Measurements from ENCODE around the gene DENND6A.

- no peak for TF ChIP-seq CTCF (IDR thresholded peaks at IDR 0.05; ENCODE audit: insufficient read depth, low read length, poor library complexity, severe bottlenecking)
- TF ChIP-seq EZH2phosphoT487 (conservative IDR thresholded peaks at IDR 0.05; ENCODE audit: low read length), result no peak
These were observed 98.7 kb downstream of the DENND6A start for GRCh38 chr3:57594144-57594543.
